Body of pancreas (tissue), 4 donors: Measurements from ENCODE around the gene CDH4. TPM values are rescaled to one million over a fixed set of nuclear protein-coding genes. Genes with fewer than 3 reads are reported as not detected.

ENCODE experiments used
- ATAC-seq: fragments of 150-250 bp; one replicate; pipeline ENCODE4 v1.9.1; 2016
- DNase-seq, 4 donors: peaks; one replicate each; pipeline ENCODE4 v3.0.0-alpha.2; 2019
- H3K27ac ChIP-seq, 4 donors: fragments of 200-600 bp; sonication (generic); 1 replicate in 3 of 4; 2 replicates in 1 of 4; pipeline versions ENCODE4 v1.5.1 to v1.6.1; 2016 to 2019; ENCODE audit warnings: mild to moderate bottlenecking in 1 of 4, mixed read lengths in 1 of 4, moderate library complexity in 1 of 4
- H3K27me3 ChIP-seq, 2 donors: fragments of 200-600 bp; sonication (generic); one replicate each; pipeline ENCODE4 v1.6.0; 2016; ENCODE audit warnings: mild to moderate bottlenecking in 1 of 2
- H3K36me3 ChIP-seq, 2 donors: fragments of 200-600 bp; sonication (generic); replicated peaks in 1 of 2; 2 replicates each; pipeline ENCODE4 v1.5.1; 2016; ENCODE audit warnings: low read depth in 2 of 2; ENCODE audit not compliant: insufficient read depth in 1 of 2
- H3K4me1 ChIP-seq: fragments of 200-600 bp; sonication (generic); one replicate; pipeline ENCODE4 v1.6.0; 2016
- H3K4me3 ChIP-seq, 2 donors: fragments of 200-600 bp; sonication (generic); 1 replicate in 1 of 2; 2 replicates in 1 of 2; pipeline ENCODE4 v1.5.1; 2016 to 2019
- H3K9me3 ChIP-seq, 3 donors: fragments of 200-600 bp; sonication (generic); 1 replicate in 2 of 3; 2 replicates in 1 of 3; pipeline ENCODE4 v1.5.1; 2016
- CTCF ChIP-seq, 7 experiments: fragments of 450-650 bp in 4 of 7; fragments of 200-600 bp in 3 of 7; sonication (generic) in 3 of 7; IDR thresholded peaks; one replicate each; pipeline ENCODE4 v1.5.1; 2016 to 2019; ENCODE audit warnings: antibody characterized with exemption in 7 of 7
- POLR2A ChIP-seq, 3 donors: fragments of 450-650 bp; IDR thresholded peaks; one replicate each; pipeline ENCODE4 v1.6.1; 2016; ENCODE audit warnings: antibody characterized with exemption in 3 of 3, mild to moderate bottlenecking in 2 of 3
- WGBS, 2 donors: methylation state at CpG; one replicate each; pipeline ENCODE4 v1.1.5; 2017; 5-methylcytosine and 5-hydroxymethylcytosine counted together
- intact Hi-C: fragments of 100-400 bp; cut with DNase I; formaldehyde crosslinking; loops from one replicate; pipeline ENCODE4 v1.15.1; 2023
- total RNA-seq, 2 donors: library from RNA; depleted of rRNA; stranded (reverse); fragments of >200 nt; gene quantifications; one replicate each; pipeline ENCODE4 v1.1.0, GENCODE V29; 2016

The CDH4 gene
- total RNA-seq, 2 donors from 2014 or later: 0.33 to 0.52 TPM

- TF ChIP-seq CTCF (IDR thresholded peaks at IDR 0.05): no peak
- no peak for TF ChIP-seq POLR2A (IDR thresholded peaks at IDR 0.05)
- H3K9me3 ChIP-seq: no peaks in the 10 kb centered on the region
- ATAC-seq (no peak), DNase-seq (no peak)
- no peaks in the 10 kb centered on the region for H3K4me1 ChIP-seq
- H3K36me3 ChIP-seq: no peaks in the 10 kb centered on the region
- H3K27me3 ChIP-seq: no peaks in the 10 kb centered on the region
- H3K4me3 ChIP-seq: no peak overlapping the region
- no peak overlapping the region for H3K27ac ChIP-seq
- WGBS, 2 donors: 74 to 77% methylated on average over 8 of the region's 8 CpGs
- intact Hi-C loops: no loop called here
These were observed 603.2 kb downstream of the CDH4 start for GRCh38 chr20:61855286-61855685.

GRCh38 chr20:61856626-61857413 lies 604.8 kb downstream of the CDH4 start:
- ATAC-seq (no peak), DNase-seq (no peak)
- WGBS, 2 donors: 78 to 79% methylated on average over 11 to 26 of the region's 31 CpGs
- no peak for TF ChIP-seq CTCF (IDR thresholded peaks at IDR 0.05)
- no peak for TF ChIP-seq POLR2A (IDR thresholded peaks at IDR 0.05)
- no peaks in the 10 kb centered on the region for H3K9me3 ChIP-seq
- H3K27ac ChIP-seq: no peak overlapping the region
- no peak overlapping the region for H3K4me3 ChIP-seq
- intact Hi-C loops: no loop called here
- no peaks in the 10 kb centered on the region for H3K36me3 ChIP-seq
- H3K4me1 ChIP-seq: no peaks in the 10 kb centered on the region
- H3K27me3 ChIP-seq: no peaks in the 10 kb centered on the region

- Histone ChIP-seq H3K27ac (no peak overlapping the region), H3K4me3 (no peak overlapping the region), H3K4me1 (no peaks in the 10 kb centered on the region), H3K36me3 (no peaks in the 10 kb centered on the region), H3K9me3 (no peaks in the 10 kb centered on the region), H3K27me3 (no peaks in the 10 kb centered on the region)
- WGBS, 2 donors: 64 to 70% methylated on average over 10 of the region's 10 CpGs
- no peak for TF ChIP-seq CTCF (IDR thresholded peaks at IDR 0.05)
- no peak for TF ChIP-seq POLR2A (IDR thresholded peaks at IDR 0.05)
- DNase-seq (no peak), ATAC-seq (no peak)
- intact Hi-C loops: no loop called here
These were observed 605.3 kb downstream of the CDH4 start for GRCh38 chr20:61857414-61857775.

GRCh38 chr20:61857884-61858283 lies 605.8 kb downstream of the CDH4 start:
- Histone ChIP-seq H3K27ac (no peak overlapping the region), H3K36me3 (no peaks in the 10 kb centered on the region), H3K9me3 (no peaks in the 10 kb centered on the region), H3K4me3 (no peak overlapping the region), H3K4me1 (no peaks in the 10 kb centered on the region), H3K27me3 (no peaks in the 10 kb centered on the region)
- 53 to 75% methylated on average over 1 of the region's 1 CpG for WGBS, 2 donors
- no peak for ATAC-seq
- intact Hi-C loops: no loop called here
- TF ChIP-seq CTCF (IDR thresholded peaks at IDR 0.05): no peak
- TF ChIP-seq POLR2A (IDR thresholded peaks at IDR 0.05): no peak
- DNase-seq: no peak

GRCh38 chr20:61859767-61860166 lies 607.7 kb downstream of the CDH4 start:
- no peaks in the 10 kb centered on the region for H3K36me3 ChIP-seq
- ATAC-seq (no peak), DNase-seq (no peak)
- no peak overlapping the region for H3K27ac ChIP-seq
- intact Hi-C loops: no loop called here
- no peaks in the 10 kb centered on the region for H3K9me3 ChIP-seq
- H3K27me3 ChIP-seq: no peaks in the 10 kb centered on the region
- H3K4me3 ChIP-seq: no peak overlapping the region
- WGBS, 2 donors: 81 to 82% methylated on average over 4 to 13 of the region's 13 CpGs
- TF ChIP-seq CTCF (IDR thresholded peaks at IDR 0.05): no peak
- no peak for TF ChIP-seq POLR2A (IDR thresholded peaks at IDR 0.05)
- no peaks in the 10 kb centered on the region for H3K4me1 ChIP-seq
